IPS-11a (cell line): ENCODE measurements around the gene ASXL2.
"Not testable (repeated sequence)": the region's sequence is repeated elsewhere in the genome, so short reads cannot be mapped to it uniquely, and the experiment has no call there.

Experiments
- H3K4me3 ChIP-seq: one replicate; pipeline ENCODE4 v1.5.1; 2013; ENCODE audit warnings: low read depth, low read length, control low read depth

ASXL2 gene

GRCh38 chr2:25838152-25838756 lies 40.0 kb downstream of the ASXL2 start:
- no peak overlapping the region for H3K4me3 ChIP-seq

- H3K4me3 ChIP-seq, result no peak overlapping the region
These were observed 42.4 kb downstream of the ASXL2 start for GRCh38 chr2:25835906-25836305.

- no peak overlapping the region for H3K4me3 ChIP-seq
These were observed 44.7 kb downstream of the ASXL2 start for GRCh38 chr2:25833566-25833965.

- no peak overlapping the region for H3K4me3 ChIP-seq
These were observed 45.4 kb downstream of the ASXL2 start for GRCh38 chr2:25832897-25833296.

- H3K4me3 ChIP-seq, result no peak overlapping the region
These were observed 46.4 kb downstream of the ASXL2 start for GRCh38 chr2:25831746-25832449.

- no peak overlapping the region for H3K4me3 ChIP-seq
These were observed 48.5 kb downstream of the ASXL2 start for GRCh38 chr2:25829828-25830227.

- H3K4me3 ChIP-seq, result no peak overlapping the region
These were observed 48.9 kb downstream of the ASXL2 start for GRCh38 chr2:25829377-25829704.

GRCh38 chr2:25828532-25829376 lies 49.5 kb downstream of the ASXL2 start:
- H3K4me3 ChIP-seq, result not testable (repeated sequence)

- no peak overlapping the region for H3K4me3 ChIP-seq
These were observed 53.0 kb downstream of the ASXL2 start for GRCh38 chr2:25825238-25825637.

GRCh38 chr2:25824718-25825117 lies 53.6 kb downstream of the ASXL2 start:
- H3K4me3 ChIP-seq, result no peak overlapping the region

- H3K4me3 ChIP-seq, result no peak overlapping the region
These were observed 54.1 kb downstream of the ASXL2 start for GRCh38 chr2:25824216-25824615.

- H3K4me3 ChIP-seq, result no peak overlapping the region
These were observed 55.8 kb downstream of the ASXL2 start for GRCh38 chr2:25822190-25823117.

- H3K4me3 ChIP-seq, result no peak overlapping the region
These were observed 56.8 kb downstream of the ASXL2 start for GRCh38 chr2:25821225-25822056.

- H3K4me3 ChIP-seq, result no peak overlapping the region
These were observed 58.7 kb downstream of the ASXL2 start for GRCh38 chr2:25819597-25820039.

- H3K4me3 ChIP-seq, result no peak overlapping the region
These were observed 60.7 kb downstream of the ASXL2 start for GRCh38 chr2:25817630-25818029.

GRCh38 chr2:25817006-25817405 lies 61.3 kb downstream of the ASXL2 start:
- no peak overlapping the region for H3K4me3 ChIP-seq

- H3K4me3 ChIP-seq, result no peak overlapping the region
These were observed 62.0 kb downstream of the ASXL2 start for GRCh38 chr2:25816249-25816648.

- H3K4me3 ChIP-seq, result no peak overlapping the region
These were observed 63.6 kb downstream of the ASXL2 start for GRCh38 chr2:25814681-25815080.

- no peak overlapping the region for H3K4me3 ChIP-seq
These were observed 67.9 kb downstream of the ASXL2 start for GRCh38 chr2:25810428-25810827.

GRCh38 chr2:25809646-25810045 lies 68.6 kb downstream of the ASXL2 start:
- H3K4me3 ChIP-seq, result no peak overlapping the region
